ENCODE results near the gene LIMCH1. TPM values are rescaled to one million over a fixed set of nuclear protein-coding genes. Genes with fewer than 3 reads are reported as not detected.

Gene LIMCH1
- total and polyA plus RNA-seq, 2 of the 8 experiments (the other 6 are each of a cell fraction or from before 2014, with no cell fraction given), result 2.7 to 3.0 TPM

DNA sequence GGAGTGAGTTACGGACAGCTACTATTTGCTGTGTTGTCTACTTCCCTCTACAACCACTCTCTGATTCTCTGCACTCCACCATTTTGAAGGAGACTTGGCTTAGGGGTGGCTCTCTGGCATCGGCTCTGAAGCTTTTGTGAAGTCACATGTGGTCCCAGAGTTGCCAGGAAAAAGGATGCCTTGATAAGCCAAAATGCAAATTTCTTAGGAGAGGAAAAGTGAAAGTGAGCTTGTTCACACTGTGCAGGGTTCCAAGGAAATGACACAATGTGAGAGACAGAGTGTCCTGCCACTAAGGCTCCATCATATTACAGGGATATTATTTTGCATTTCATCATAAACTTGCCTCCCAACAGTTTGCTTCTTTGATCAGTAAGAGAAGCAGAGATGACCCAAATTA is 203.4 kb downstream of the LIMCH1 start (continued):
- TF ChIP-seq SP4 (IDR thresholded peaks at IDR 0.05; ENCODE audit: low read length) (no peak), BCL11A (IDR thresholded peaks at IDR 0.05; ENCODE audit: low read depth in 2 of 2, low read length in 2 of 2) (no peak), RFX5 (IDR thresholded peaks at IDR 0.05; ENCODE audit: borderline replicate concordance, low read depth, low read length) (no peak)
